HepG2 (cell line): Measurements from ENCODE around the gene MYL11. TPM values are rescaled to one million over a fixed set of nuclear protein-coding genes. Genes with fewer than 3 reads are reported as not detected.

Experiments
- ATF4 ChIP-seq, 2 experiments: fragments of 450-650 bp in 1 of 2; sonication (generic) in 1 of 2; formaldehyde crosslinking; IDR thresholded peaks; 2 replicates each; pipeline versions ENCODE4 v1.5.0 to v1.8.0; 2020 to 2022; ENCODE audit warnings: mild to moderate bottlenecking in 1 of 2, missing genetic modification reagents in 1 of 2
- BATF2 ChIP-seq: sonication (generic); formaldehyde crosslinking; IDR thresholded peaks from 2 replicates; pipeline ENCODE4 v1.8.0; 2022; ENCODE audit warnings: mild to moderate bottlenecking, missing genetic modification reagents, moderate library complexity
- CENPBD1 ChIP-seq: sonication (generic); formaldehyde crosslinking; IDR thresholded peaks from 2 replicates; pipeline ENCODE4 v1.8.0; 2022; ENCODE audit warnings: missing genetic modification reagents, low read depth, mild to moderate bottlenecking, borderline replicate concordance
- CENPX ChIP-seq: sonication (generic); formaldehyde crosslinking; IDR thresholded peaks from 2 replicates; pipeline ENCODE4 v1.9.0; 2021; ENCODE audit warnings: mild to moderate bottlenecking, missing genetic modification reagents, moderate library complexity
- ETV5 ChIP-seq: IDR thresholded peaks from 2 replicates; pipeline ENCODE4 v1.6.1; 2018; ENCODE audit warnings: missing biosample characterization, missing genetic modification reagents, inconsistent platforms, borderline replicate concordance
- HDAC1 ChIP-seq: sonication (generic); formaldehyde crosslinking; IDR thresholded peaks from 2 replicates; pipeline ENCODE4 v1.5.1; 2020; ENCODE audit warnings: mild to moderate bottlenecking, missing genetic modification reagents
- HDAC2 ChIP-seq: sonication (generic); formaldehyde crosslinking; IDR thresholded peaks from 2 replicates; pipeline ENCODE4 v1.4.0; 2020; ENCODE audit warnings: missing genetic modification reagents
- JUNB ChIP-seq: sonication (generic); formaldehyde crosslinking; IDR thresholded peaks from 2 replicates; pipeline ENCODE4 v1.8.0; 2022; ENCODE audit warnings: missing genetic modification reagents, mild to moderate bottlenecking, borderline replicate concordance
- KLF15 ChIP-seq: sonication (generic); formaldehyde crosslinking; IDR thresholded peaks from 2 replicates; pipeline ENCODE4 v1.8.1; 2023; ENCODE audit warnings: borderline replicate concordance, mild to moderate bottlenecking, inconsistent platforms, missing genetic modification reagents, mixed read lengths
- KLF6 ChIP-seq: IDR thresholded peaks from 2 replicates; pipeline ENCODE4 v1.8.0; 2016; ENCODE audit warnings: missing biosample characterization, missing genetic modification reagents
- NFE2 ChIP-seq: sonication (generic); formaldehyde crosslinking; IDR thresholded peaks from 2 replicates; pipeline ENCODE4 v1.4.0; 2020; ENCODE audit warnings: missing genetic modification reagents
- PAF1 ChIP-seq: IDR thresholded peaks from 2 replicates; pipeline ENCODE4 v1.6.1; 2016; ENCODE audit warnings: missing genetic modification reagents, missing compliant biosample characterization
- POLR2AphosphoS5 ChIP-seq: IDR thresholded peaks from 2 replicates; pipeline ENCODE4 v1.6.1; 2012; ENCODE audit warnings: low read depth, low read length
- RFXAP ChIP-seq: sonication (generic); formaldehyde crosslinking; IDR thresholded peaks from 2 replicates; pipeline ENCODE4 v1.4.0; 2020; ENCODE audit warnings: missing genetic modification reagents, borderline replicate concordance
- SMAD1 ChIP-seq: sonication (generic); formaldehyde crosslinking; IDR thresholded peaks from 2 replicates; pipeline ENCODE4 v1.4.0; 2020; ENCODE audit warnings: missing genetic modification reagents, low read depth, mild to moderate bottlenecking, borderline replicate concordance
- STAG1 ChIP-seq: sonication (generic); formaldehyde crosslinking; IDR thresholded peaks from 2 replicates; pipeline ENCODE4 v1.4.0; 2020; ENCODE audit warnings: missing genetic modification reagents
- TOPORS ChIP-seq: sonication (generic); formaldehyde crosslinking; IDR thresholded peaks from 2 replicates; pipeline ENCODE4 v1.8.0; 2023; ENCODE audit warnings: mild to moderate bottlenecking, missing genetic modification reagents
- ZFP36L1 ChIP-seq: sonication (generic); formaldehyde crosslinking; IDR thresholded peaks from 2 replicates; pipeline ENCODE4 v1.8.0; 2022; ENCODE audit warnings: mild to moderate bottlenecking, missing genetic modification reagents, moderate library complexity
- ZMYM3 ChIP-seq: sonication (generic); formaldehyde crosslinking; IDR thresholded peaks from 2 replicates; pipeline ENCODE4 v1.5.1; 2020; ENCODE audit warnings: mild to moderate bottlenecking, missing genetic modification reagents
- ZNF160 ChIP-seq: sonication (generic); formaldehyde crosslinking; IDR thresholded peaks from 2 replicates; pipeline ENCODE4 v1.8.0; 2022; ENCODE audit warnings: mild to moderate bottlenecking, inconsistent platforms, missing genetic modification reagents
- ZNF207 ChIP-seq: fragments of 450-650 bp; IDR thresholded peaks from 2 replicates; pipeline ENCODE4 v1.6.1; 2016; ENCODE audit warnings: antibody characterized with exemption, borderline replicate concordance
- ZNF225 ChIP-seq: sonication (generic); formaldehyde crosslinking; IDR thresholded peaks from 2 replicates; pipeline ENCODE4 v1.4.0; 2020; ENCODE audit warnings: mild to moderate bottlenecking, missing genetic modification reagents
- ZNF253 ChIP-seq: sonication (generic); formaldehyde crosslinking; IDR thresholded peaks from 2 replicates; pipeline ENCODE4 v1.8.0; 2022; ENCODE audit warnings: mild to moderate bottlenecking, missing genetic modification reagents, borderline replicate concordance
- ZNF362 ChIP-seq: sonication (generic); formaldehyde crosslinking; IDR thresholded peaks from 2 replicates; pipeline ENCODE4 v1.4.0; 2020; ENCODE audit warnings: missing genetic modification reagents, mild to moderate bottlenecking, borderline replicate concordance
- ZNF547 ChIP-seq: sonication (generic); formaldehyde crosslinking; IDR thresholded peaks from 2 replicates; pipeline ENCODE4 v1.5.1; 2020; ENCODE audit warnings: mild to moderate bottlenecking, missing genetic modification reagents
- ZNF7 ChIP-seq: IDR thresholded peaks from 2 replicates; pipeline ENCODE4 v1.6.1; 2016; ENCODE audit warnings: missing biosample characterization, missing genetic modification reagents
- ZNF709 ChIP-seq: sonication (generic); formaldehyde crosslinking; IDR thresholded peaks from 2 replicates; pipeline ENCODE4 v1.5.0; 2020; ENCODE audit warnings: mild to moderate bottlenecking, missing genetic modification reagents
- ZNF737 ChIP-seq: sonication (generic); formaldehyde crosslinking; IDR thresholded peaks from 2 replicates; pipeline ENCODE4 v1.5.0; 2020; ENCODE audit warnings: missing genetic modification reagents, mild to moderate bottlenecking, borderline replicate concordance
- ZNF776 ChIP-seq: sonication (generic); formaldehyde crosslinking; IDR thresholded peaks from 2 replicates; pipeline ENCODE4 v1.4.0; 2020; ENCODE audit warnings: mild to moderate bottlenecking, missing genetic modification reagents
- ZSCAN9 ChIP-seq: IDR thresholded peaks from 2 replicates; pipeline ENCODE4 v1.6.1; 2016; ENCODE audit warnings: borderline replicate concordance
- polyA plus RNA-seq, 8 experiments: library from polyadenylated mRNA; depleted of rRNA in 3 of 8; stranded (reverse) in 7 of 8; unstranded in 1 of 8; fragments of >200 nt; fragmentation: Illumina TruSeq in 4 of 8; extraction: Trizol in 4 of 8; gene quantifications; 2 replicates each; pipeline versions ENCODE4 v1.2.1 to v1.2.3, GENCODE V29; 2011 to 2016; ENCODE audit warnings: low read depth in 4 of 8, missing spikeins in 1 of 8, mixed read lengths in 1 of 8; ENCODE audit not compliant: insufficient read depth in 1 of 8
- total RNA-seq, 5 experiments: library from RNA; depleted of rRNA; stranded (reverse); fragments of >200 nt; fragmentation: Illumina TruSeq; extraction: Trizol; gene quantifications; 2 replicates each; pipeline ENCODE4 v1.2.3, GENCODE V29; 2016; ENCODE audit warnings: low read depth in 1 of 5

The MYL11 gene
- total and polyA plus RNA-seq, 2 of the 13 experiments (the other 11 are each of a cell fraction or from before 2014, with no cell fraction given), result not detected

- TF ChIP-seq ZNF207 (no peak), BATF2 (no peak), CENPBD1 (CRISPR knock-in tag) (no peak), ZNF7 (CRISPR knock-in tag) (peak; percentile 96), ZNF253 (CRISPR knock-in tag) (no peak), CENPX (no peak), ZMYM3 (CRISPR knock-in tag) (no peak), SMAD1 (no peak), ZSCAN9 (CRISPR knock-in tag) (no peak), ZFP36L1 (no peak), POLR2AphosphoS5 (peak; percentile 46; the same call in 1 of the 2 replicates), HDAC1 (CRISPR knock-in tag) (no peak), ZNF225 (CRISPR knock-in tag) (no peak), HDAC2 (no peak), STAG1 (CRISPR knock-in tag) (no peak), ZNF362 (CRISPR knock-in tag) (no peak), KLF6 (CRISPR knock-in tag) (no peak), KLF15 (no peak), ZNF160 (CRISPR knock-in tag) (no peak), ETV5 (CRISPR knock-in tag) (no peak), NFE2 (CRISPR knock-in tag) (no peak), RFXAP (no peak), JUNB (CRISPR knock-in tag) (no peak), ZNF776 (CRISPR knock-in tag) (no peak), ZNF737 (CRISPR knock-in tag) (no peak), TOPORS (no peak), ZNF547 (no peak), ZNF709 (0 out of 2 replicates have a peak, but pooled peaks have one; percentile 36), ATF4 (CRISPR knock-in tag; IDR thresholded peaks at IDR 0.05) (no peak), PAF1 (CRISPR knock-in tag) (0 out of 2 replicates have a peak, but pooled peaks have one; percentile 34)
These were observed 24.3 kb upstream of the MYL11 start (continued) for GRCh38 chr16:30350134-30350871.
